Activated CD4-positive, alpha-beta T cell treated with anti-CD3 and anti-CD28 coated beads, Interleukin-2, amount 10 ng/mL, durations not matched to agents 24 days and 14 days (primary cell): ENCODE measurements around the gene PNPLA2. TPM values are rescaled to one million over a fixed set of nuclear protein-coding genes. Genes with fewer than 3 reads are reported as not detected.

Experiments used
- DNase-seq: peaks from one replicate; pipeline ENCODE4 v3.0.0; 2022
- H3K27ac Mint-ChIP-seq: one replicate; pipeline ENCODE4 v1.8.0; 2022; ENCODE audit warnings: mild to moderate bottlenecking, mixed read lengths
- H3K27me3 Mint-ChIP-seq: one replicate; pipeline ENCODE4 v1.8.0; 2022; ENCODE audit warnings: mixed read lengths
- H3K36me3 Mint-ChIP-seq: one replicate; pipeline ENCODE4 v1.8.0; 2022; ENCODE audit warnings: low read depth, mild to moderate bottlenecking, mixed read lengths
- H3K4me1 Mint-ChIP-seq: one replicate; pipeline ENCODE4 v1.8.0; 2021; ENCODE audit warnings: mixed read lengths
- H3K4me3 Mint-ChIP-seq: one replicate; pipeline ENCODE4 v1.8.0; 2022; ENCODE audit warnings: mild to moderate bottlenecking, moderate library complexity, mixed read lengths
- H3K9me3 Mint-ChIP-seq: one replicate; pipeline ENCODE4 v1.8.0; 2021; ENCODE audit warnings: mixed read lengths
- intact Hi-C: fragments of 100-400 bp; cut with micrococcal nuclease; formaldehyde crosslinking; loops from one replicate; pipeline ENCODE4 v1.15.1; 2023
- total RNA-seq: library from RNA; stranded (reverse); gene quantifications from 2 replicates; pipeline ENCODE4 v1.2.3, GENCODE V29; 2022

Gene PNPLA2
- total RNA-seq, 1 donor from 2014 or later = 56.4 TPM

- Mint-ChIP-seq H3K27ac (peak within 1 kb of the TSS; percentile 87), H3K27me3 (no peaks in the 10 kb centered on the region), H3K4me3 (peak within 1 kb of the TSS; percentile 91), H3K36me3 (peaks cover 16% of the 10 kb centered on the region), H3K9me3 (no peaks in the 10 kb centered on the region), H3K4me1 (peaks cover 7% of the 10 kb centered on the region)
- DNase-seq = peak; percentile 97
- intact Hi-C loops = loop anchor here (5.0 kb wide), 3 partner anchors 101 to 291 kb away; partner anchors contain the start of genes DEAF1, PHRF1, RNH1 and TMEM80
Measured at GRCh38 chr11:798093-798713, 20.5 kb upstream of the PNPLA2 start, which contains the start of gene SLC25A22. SLC25A22 (minus strand) TSS chr11:798281; CDS start chr11:795006, 3,275 bp downstream.

- Mint-ChIP-seq H3K4me3 (no peak overlapping the region), H3K4me1 (peaks cover 9% of the 10 kb centered on the region), H3K27ac (no peak overlapping the region), H3K36me3 (peaks cover 14% of the 10 kb centered on the region), H3K9me3 (no peaks in the 10 kb centered on the region), H3K27me3 (no peaks in the 10 kb centered on the region)
- intact Hi-C loops = loop anchor here (5.0 kb wide), 3 partner anchors 102 to 292 kb away; partner anchors contain the start of genes DEAF1, PHRF1, RNH1 and TMEM80
- no peak for DNase-seq
Measured at GRCh38 chr11:799641-800316, 18.9 kb upstream of the PNPLA2 start.

DNA sequence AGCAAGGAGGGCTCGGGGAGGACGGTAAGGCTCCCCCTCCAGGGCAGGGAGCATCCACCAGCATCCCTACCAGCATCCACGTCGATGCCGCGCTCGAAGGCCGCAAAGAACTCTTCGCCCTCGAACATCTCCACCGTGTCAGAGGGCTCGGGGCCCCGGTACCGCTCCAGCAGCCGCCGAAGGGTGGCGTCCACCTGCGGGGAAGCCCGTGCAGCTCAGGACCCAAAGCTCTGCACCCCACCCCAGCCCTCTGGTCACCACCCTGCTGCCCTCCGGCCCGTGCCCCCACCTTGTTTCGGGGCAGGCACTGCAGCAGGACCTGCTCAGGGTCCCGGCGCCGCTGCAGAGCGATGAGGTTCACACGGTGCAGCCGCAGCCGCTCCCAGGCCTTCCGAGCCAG lies 18.2 kb upstream of the PNPLA2 start:
- no peak for DNase-seq
- H3K9me3 Mint-ChIP-seq = no peaks in the 10 kb centered on the region
- intact Hi-C loops = no loop called here
- H3K27me3 Mint-ChIP-seq = no peaks in the 10 kb centered on the region
- peaks cover 14% of the 10 kb centered on the region for H3K36me3 Mint-ChIP-seq
- H3K4me1 Mint-ChIP-seq = peaks cover 9% of the 10 kb centered on the region
- no peak overlapping the region for H3K4me3 Mint-ChIP-seq
- H3K27ac Mint-ChIP-seq = no peak overlapping the region

DNA sequence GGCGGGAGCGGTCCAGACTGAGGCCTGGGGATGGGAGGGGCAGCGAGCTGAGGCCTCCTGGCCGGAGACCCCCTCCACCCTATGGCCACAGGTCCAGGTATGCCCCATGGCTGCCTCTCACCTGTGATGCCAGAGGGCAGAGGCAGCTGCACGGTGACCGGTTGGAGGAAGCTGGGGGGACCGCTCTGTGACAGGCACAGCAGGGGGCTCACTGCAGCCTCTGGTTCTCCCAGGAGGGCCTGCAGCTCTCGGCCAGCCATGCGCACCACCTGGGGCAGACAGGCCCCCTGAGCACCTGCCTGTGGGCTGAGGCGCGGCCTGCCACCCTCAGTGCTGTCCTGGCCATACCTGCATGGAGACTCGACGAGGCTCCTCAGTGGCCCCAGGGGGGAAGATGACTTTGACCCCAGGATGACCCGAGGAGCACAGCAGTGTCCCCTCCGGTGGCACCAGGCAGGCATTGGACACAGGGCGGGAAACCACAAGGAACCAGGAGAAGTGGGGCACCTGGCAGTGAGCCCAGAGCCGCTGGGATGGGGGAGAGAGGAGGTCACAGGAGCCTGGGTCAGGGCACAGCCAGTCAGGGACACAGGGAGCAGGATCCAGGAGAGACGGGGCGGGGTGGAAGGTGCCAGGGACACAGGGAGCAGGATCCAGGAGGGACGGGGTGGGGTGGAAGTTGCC lies 17.5 kb upstream of the PNPLA2 start:
- no peaks in the 10 kb centered on the region for H3K27me3 Mint-ChIP-seq
- peaks cover 10% of the 10 kb centered on the region for H3K36me3 Mint-ChIP-seq
- intact Hi-C loops = no loop called here
- H3K4me3 Mint-ChIP-seq = peak overlapping the region; percentile 35
- peaks cover 7% of the 10 kb centered on the region for H3K4me1 Mint-ChIP-seq
- peak overlapping the region; percentile 20 for H3K27ac Mint-ChIP-seq
- DNase-seq = no peak
- H3K9me3 Mint-ChIP-seq = no peaks in the 10 kb centered on the region

- H3K36me3 Mint-ChIP-seq = peaks cover 10% of the 10 kb centered on the region
- no peak for DNase-seq
- intact Hi-C loops = no loop called here
- no peaks in the 10 kb centered on the region for H3K9me3 Mint-ChIP-seq
- peaks cover 2% of the 10 kb centered on the region for H3K4me1 Mint-ChIP-seq
- no peak overlapping the region for H3K27ac Mint-ChIP-seq
- H3K27me3 Mint-ChIP-seq = no peaks in the 10 kb centered on the region
- H3K4me3 Mint-ChIP-seq = no peak overlapping the region
Measured at GRCh38 chr11:802018-802617, 16.6 kb upstream of the PNPLA2 start.

DNA sequence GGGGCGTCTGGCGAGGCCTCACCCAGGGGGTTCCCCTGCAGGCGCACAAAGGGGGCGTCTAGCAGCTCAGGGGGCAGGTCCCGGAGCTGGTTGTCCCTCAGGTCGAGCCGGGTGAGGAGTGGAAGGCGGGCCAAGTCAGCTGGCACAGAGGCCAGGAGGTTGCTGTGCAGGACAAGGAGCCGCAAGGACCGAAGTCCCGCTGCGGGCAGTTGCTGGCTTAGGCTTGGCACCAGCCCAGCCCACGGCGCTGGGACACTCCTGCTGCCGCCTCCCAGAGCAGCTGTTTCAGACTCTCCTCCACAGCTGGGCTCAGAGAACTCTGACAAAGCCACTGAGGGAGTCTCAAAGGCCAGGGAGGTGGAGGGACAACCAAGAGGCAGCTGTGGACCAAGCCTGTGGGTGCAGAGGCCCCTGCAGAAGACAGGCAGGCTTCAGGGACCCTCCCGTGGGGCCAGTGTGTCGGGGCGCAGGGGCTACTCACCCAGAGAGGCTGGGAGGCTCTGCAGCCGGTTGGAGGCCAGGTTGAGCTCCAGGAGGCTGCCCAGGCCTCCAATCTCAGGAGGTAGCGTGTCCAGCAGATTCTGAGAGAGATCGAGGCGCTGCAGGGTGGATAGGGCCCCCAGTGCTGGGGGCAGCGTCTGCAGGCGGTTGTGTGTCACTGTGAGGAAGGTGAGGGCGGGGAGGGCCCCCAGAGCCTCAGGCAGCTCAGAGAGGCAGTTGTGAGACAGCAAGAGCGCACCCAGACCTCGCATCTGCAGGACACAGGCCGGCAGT lies 15.8 kb upstream of the PNPLA2 start:
- Mint-ChIP-seq H3K9me3 (no peaks in the 10 kb centered on the region), H3K27me3 (no peaks in the 10 kb centered on the region), H3K4me3 (peak overlapping the region; percentile 45), H3K36me3 (peaks cover 10% of the 10 kb centered on the region), H3K27ac (no peak overlapping the region), H3K4me1 (peaks cover 4% of the 10 kb centered on the region)
- DNase-seq = no peak
- intact Hi-C loops = no loop called here

DNA sequence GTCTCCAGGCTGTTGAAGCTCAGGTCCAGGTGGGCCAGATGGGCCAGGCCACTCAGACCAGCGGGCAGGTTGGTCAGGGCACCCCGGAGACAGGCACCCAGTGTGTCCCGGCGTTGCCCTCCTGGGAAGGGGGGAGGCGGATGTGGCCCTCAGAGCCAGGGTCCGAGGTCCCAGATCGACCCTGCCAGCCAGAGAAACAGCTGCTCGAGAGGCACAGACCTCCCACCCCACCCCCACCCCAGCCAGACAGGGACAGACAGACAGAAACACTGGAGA lies 15.3 kb upstream of the PNPLA2 start:
- intact Hi-C loops = no loop called here
- H3K4me1 Mint-ChIP-seq = peaks cover 6% of the 10 kb centered on the region
- H3K27ac Mint-ChIP-seq = no peak overlapping the region
- peaks cover 10% of the 10 kb centered on the region for H3K36me3 Mint-ChIP-seq
- H3K9me3 Mint-ChIP-seq = no peaks in the 10 kb centered on the region
- DNase-seq = no peak
- no peaks in the 10 kb centered on the region for H3K27me3 Mint-ChIP-seq
- peak overlapping the region; percentile 79 for H3K4me3 Mint-ChIP-seq

- H3K4me3 Mint-ChIP-seq = peak overlapping the region; percentile 79
- intact Hi-C loops = no loop called here
- no peaks in the 10 kb centered on the region for H3K9me3 Mint-ChIP-seq
- peaks cover 8% of the 10 kb centered on the region for H3K4me1 Mint-ChIP-seq
- peaks cover 11% of the 10 kb centered on the region for H3K36me3 Mint-ChIP-seq
- no peak for DNase-seq
- peak overlapping the region; percentile 69 for H3K27ac Mint-ChIP-seq
- no peaks in the 10 kb centered on the region for H3K27me3 Mint-ChIP-seq
Measured at GRCh38 chr11:803770-804598, 14.7 kb upstream of the PNPLA2 start.

DNA sequence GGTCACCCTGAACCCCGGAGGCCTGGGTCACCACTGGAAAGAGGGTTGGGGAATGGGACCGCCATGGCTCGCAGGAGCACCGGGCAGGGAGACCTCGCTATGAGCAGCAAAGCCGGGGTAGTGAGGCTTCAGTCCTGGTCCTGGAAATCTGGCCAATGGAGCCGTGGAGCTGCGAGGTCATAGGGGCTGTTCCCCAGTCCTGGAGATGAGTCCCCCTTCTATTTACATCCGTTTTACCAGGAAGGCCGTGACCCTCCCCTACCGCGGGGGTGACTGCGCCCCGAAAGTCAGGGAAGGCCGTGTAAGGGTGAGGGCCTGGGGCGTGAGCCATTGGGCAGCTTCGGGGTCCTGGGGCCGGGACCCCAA lies 14.1 kb upstream of the PNPLA2 start:
- Mint-ChIP-seq H3K27ac (peak overlapping the region; percentile 69), H3K4me1 (peaks cover 9% of the 10 kb centered on the region), H3K27me3 (no peaks in the 10 kb centered on the region), H3K36me3 (peaks cover 12% of the 10 kb centered on the region), H3K4me3 (peak overlapping the region; percentile 79), H3K9me3 (no peaks in the 10 kb centered on the region)
- DNase-seq = no peak
- intact Hi-C loops = no loop called here

GRCh38 chr11:808427-809286 lies 10.1 kb upstream of the PNPLA2 start:
- peaks cover 32% of the 10 kb centered on the region for H3K36me3 Mint-ChIP-seq
- peak overlapping the region; percentile 98 for H3K27ac Mint-ChIP-seq
- peaks cover 24% of the 10 kb centered on the region for H3K4me1 Mint-ChIP-seq
- H3K9me3 Mint-ChIP-seq = no peaks in the 10 kb centered on the region
- DNase-seq = peak; percentile 71
- H3K27me3 Mint-ChIP-seq = no peaks in the 10 kb centered on the region
- peak overlapping the region; percentile 94 for H3K4me3 Mint-ChIP-seq
- intact Hi-C loops = loop anchor here (1.0 to 2.0 kb wide), 4 partner anchors 11 to 34 kb away; partner anchors contain the start of genes GATD1, POLR2L and TSPAN4

DNA sequence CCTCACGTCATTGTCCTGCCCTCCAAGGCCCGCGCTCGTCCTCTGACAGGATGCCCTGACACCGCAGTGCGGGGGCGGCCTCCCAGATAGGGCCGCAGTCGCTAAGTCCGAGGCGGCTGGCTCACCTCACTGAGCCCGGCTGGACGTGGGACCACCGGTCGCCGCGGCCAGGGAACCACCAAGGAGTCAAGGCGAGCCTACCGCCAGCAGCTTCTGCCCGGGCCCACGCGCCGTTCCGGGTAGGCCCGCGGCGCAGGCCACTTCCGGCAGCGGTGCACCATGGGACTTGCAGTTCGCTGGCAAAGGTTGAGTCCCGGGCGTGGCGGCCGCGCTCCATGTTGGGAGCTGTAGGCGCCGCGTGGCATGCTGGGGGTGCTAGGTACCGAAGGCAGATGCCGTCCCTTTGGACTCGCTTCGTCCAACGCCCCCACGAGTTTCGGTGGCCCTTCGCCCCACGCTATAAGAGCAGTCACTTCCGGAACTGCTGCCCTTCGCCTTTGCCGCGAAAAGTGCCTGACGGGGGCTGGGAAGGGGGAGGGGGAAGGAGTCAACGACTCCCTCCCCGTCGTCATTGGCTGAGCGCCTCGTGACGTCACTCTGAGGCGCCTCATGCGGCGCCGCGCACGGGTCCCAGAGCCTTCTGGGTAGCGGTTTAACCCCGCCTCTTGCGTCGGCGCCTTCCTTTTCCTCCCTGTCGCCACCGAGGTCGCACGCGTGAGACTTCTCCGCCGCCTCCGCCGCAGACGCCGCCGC lies 9.3 kb upstream of the PNPLA2 start, which contains the start of gene RPLP2:
Gene RPLP2, plus strand, starts transcription at position 681 of the 753 bp plus-strand sequence. CDS start 268 bp downstream, outside the sequence.
- intact Hi-C loops = loop anchor here (1.0 to 2.0 kb wide), 5 partner anchors 10 to 33 kb away; partner anchors contain the start of genes CRACR2B, GATD1, POLR2L and TSPAN4
- Mint-ChIP-seq H3K4me3 (peak within 1 kb of the TSS; percentile 94), H3K36me3 (peaks cover 35% of the 10 kb centered on the region), H3K4me1 (peaks cover 27% of the 10 kb centered on the region), H3K9me3 (no peaks in the 10 kb centered on the region), H3K27me3 (no peaks in the 10 kb centered on the region), H3K27ac (peak within 1 kb of the TSS; percentile 98)
- DNase-seq = peak; percentile 99
